Motor neuron (in vitro differentiated cells): ENCODE measurements around the gene CNTN5. TPM values are rescaled to one million over a fixed set of nuclear protein-coding genes. Genes with fewer than 3 reads are reported as not detected.

Experiments used
- ATAC-seq, 8 experiments: fragments of 200-7000 bp; cut with Tn5 transposase; replicated peaks in 6 of 8; 2 replicates each; pipeline ENCODE4 v1.8.0; 2021; ENCODE audit warnings: mild to moderate bottlenecking in 8 of 8, moderate library complexity in 8 of 8
- H3K27ac ChIP-seq, 2 donors: fragments of 250-450 bp; sonication (Bioruptor Pico); 2 replicates each; pipeline ENCODE4 v1.9.0; 2021; ENCODE audit warnings: antibody characterized with exemption in 2 of 2, mild to moderate bottlenecking in 2 of 2, moderate library complexity in 1 of 2
- H3K4me1 ChIP-seq, 2 donors: fragments of 250-450 bp; sonication (Bioruptor Pico); replicated peaks in 1 of 2; 2 replicates each; pipeline ENCODE4 v1.6.1; 2021; ENCODE audit warnings: antibody characterized with exemption in 2 of 2, mild to moderate bottlenecking in 2 of 2, moderate library complexity in 1 of 2
- H3K4me3 ChIP-seq, 5 donors: fragments of 250-450 bp; sonication (Bioruptor Pico); 2 replicates each; pipeline ENCODE4 v1.9.0; 2021; ENCODE audit warnings: antibody characterized with exemption in 5 of 5, mild to moderate bottlenecking in 5 of 5, moderate library complexity in 4 of 5
- WGBS, 10 experiments: fragments of 450-650 bp; shearing (Covaris generic); methylation state at CpG; one replicate each; pipeline ENCODE4 v1.0.0; 2022; 5-methylcytosine and 5-hydroxymethylcytosine counted together
- in situ Hi-C, 9 experiments: fragments of 400-800 bp; cut with MboI; loops; one replicate each; pipeline ENCODE4 v1.15.0; 2021; ENCODE audit warnings: low sequenced_read_pairs in 9 of 9, low pct_unique_long_range_greater_than_20kb in 2 of 9; ENCODE audit not compliant: unreplicated experiment in 9 of 9
- total RNA-seq, 8 experiments: library from RNA; unstranded; fragments of 300-600 nt; gene quantifications; 2 replicates each; pipeline versions ENCODE4 v1.2.3 to v1.2.4, GENCODE V29; 2022

Gene CNTN5
- total RNA-seq, 8 experiments from 2014 or later = 3.1 to 22.7 (median 14.1) TPM; not detected in 2

- no peak overlapping the region for H3K27ac ChIP-seq
- ATAC-seq = no peak
- 0 to 85% (median 46%) methylated on average over 1 to 2 of the region's 2 CpGs for WGBS, 10 experiments
- in situ Hi-C loops = no loop called here
- no peak overlapping the region for H3K4me3 ChIP-seq
- peaks cover 0 to 2% of the 10 kb centered on the region in 2 donors for H3K4me1 ChIP-seq
These were observed 498.3 kb downstream of the CNTN5 start for GRCh38 chr11:99519095-99519494.

DNA sequence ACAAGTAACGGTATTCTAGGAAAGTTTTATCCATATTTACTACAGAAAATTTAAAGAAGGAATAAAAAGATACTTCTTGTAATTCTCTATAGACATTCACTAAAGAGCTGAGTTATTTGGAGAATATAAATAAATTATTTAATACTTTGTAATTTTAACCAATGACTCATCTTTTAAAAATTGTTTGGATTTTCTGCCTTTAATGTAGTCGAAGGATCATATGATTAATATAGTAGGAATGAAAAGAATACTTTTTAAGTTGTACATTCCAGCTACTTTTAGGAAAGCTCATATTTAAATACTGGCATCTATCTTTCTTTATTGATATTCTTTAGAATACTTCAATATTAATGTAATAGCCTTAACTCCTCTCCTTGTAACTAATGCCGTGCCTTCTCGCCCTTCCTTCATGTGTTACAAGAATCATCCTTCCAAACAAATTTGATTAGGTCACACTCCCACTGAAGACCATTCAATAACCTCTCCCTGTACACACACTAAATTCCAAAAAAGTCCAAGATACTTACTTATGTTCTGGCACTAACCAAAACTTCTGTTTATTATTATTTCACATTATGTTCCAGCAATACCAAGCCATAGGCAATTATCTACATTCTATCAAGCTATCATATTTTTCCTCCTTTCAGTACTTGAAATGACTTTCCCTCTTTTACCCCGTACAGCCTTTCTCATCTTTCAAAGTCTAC lies 501.9 kb downstream of the CNTN5 start:
- Histone ChIP-seq H3K4me1 (peaks cover 0 to 2% of the 10 kb centered on the region in 2 donors), H3K4me3 (no peak overlapping the region), H3K27ac (no peak overlapping the region)
- in situ Hi-C loops = no loop called here
- no peak for ATAC-seq
- 6 to 100% (median 87%) methylated on average over 3 to 5 of the region's 5 CpGs for WGBS, 10 experiments

DNA sequence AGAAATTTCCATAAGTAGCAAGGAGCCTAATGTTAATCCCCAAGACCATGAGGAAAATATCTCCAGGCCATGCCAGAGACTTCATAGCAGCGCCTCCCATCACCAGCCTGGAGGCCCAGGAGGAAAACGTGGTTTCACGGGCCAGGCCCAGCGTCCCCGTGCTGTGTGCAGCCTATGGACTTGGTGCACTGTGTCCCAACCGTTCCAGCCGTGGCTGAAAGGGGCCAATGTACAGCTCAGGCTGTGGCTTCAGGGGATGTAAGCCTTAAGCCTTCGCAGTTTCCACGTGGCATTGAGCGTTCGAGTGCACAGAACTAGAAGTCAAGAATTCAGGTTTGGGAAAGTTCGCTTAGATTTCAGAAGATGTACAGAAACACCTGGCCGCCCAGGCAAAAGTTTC lies 510.7 kb downstream of the CNTN5 start:
- Histone ChIP-seq H3K27ac (no peak overlapping the region), H3K4me3 (no peak overlapping the region), H3K4me1 (no peaks in the 10 kb centered on the region)
- in situ Hi-C loops = loop anchor here in 1 of 9 experiments (25.0 kb wide), 1 partner anchor 94 kb away; no protein-coding TSS in a partner anchor
- ATAC-seq = no peak
- WGBS, 10 experiments = 0 to 96% (median 72%) methylated on average over 1 to 6 of the region's 13 CpGs; no CpG with 5 or more reads in 5 of the 10 experiments

GRCh38 chr11:99534812-99535211 lies 514.1 kb downstream of the CNTN5 start:
- H3K4me1 ChIP-seq = peaks cover 2 to 18% of the 10 kb centered on the region in 2 donors
- in situ Hi-C loops = loop anchor here in 1 of 9 experiments (25.0 kb wide), 1 partner anchor 98 kb away; no protein-coding TSS in a partner anchor
- no peak overlapping the region for H3K4me3 ChIP-seq
- 0 to 100% (median 11%) methylated on average over 1 of the region's 1 CpG; no CpG with 5 or more reads in 3 of the 10 experiments for WGBS, 10 experiments
- no peak overlapping the region for H3K27ac ChIP-seq
- ATAC-seq = no peak

- 0 to 38% (median 6%) methylated on average over 1 of the region's 1 CpG; no CpG with 5 or more reads in 4 of the 10 experiments for whole genome bisulfite sequencing, 10 experiments
- no peak for ATAC-seq
- Histone ChIP-seq H3K4me1 (peaks cover 2 to 18% of the 10 kb centered on the region in 2 donors), H3K4me3 (no peak overlapping the region), H3K27ac (no peak overlapping the region)
- in situ Hi-C loops = loop anchor here in 1 of 9 experiments (25.0 kb wide), 1 partner anchor 98 kb away; no protein-coding TSS in a partner anchor
These were observed 514.7 kb downstream of the CNTN5 start for GRCh38 chr11:99535406-99535805.

DNA sequence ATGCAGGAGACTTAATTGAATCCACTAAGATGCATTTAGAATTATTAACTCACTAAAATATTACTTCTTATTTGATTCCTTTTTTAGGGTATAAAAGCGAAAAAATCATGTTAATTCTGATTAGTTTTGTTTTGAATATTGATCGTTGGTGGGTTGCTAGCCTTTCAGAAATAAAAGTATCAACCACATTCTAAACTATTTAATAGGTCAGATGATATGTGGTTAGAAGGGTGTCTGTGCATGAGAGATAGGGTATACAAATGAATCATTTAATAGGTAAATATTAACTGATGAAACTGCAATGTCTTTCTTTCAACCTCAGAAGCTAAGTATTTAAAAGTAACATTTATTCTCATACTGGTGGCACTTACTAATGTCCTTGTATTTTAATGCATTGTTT lies 515.1 kb downstream of the CNTN5 start:
- H3K27ac ChIP-seq = no peak overlapping the region
- no peak for ATAC-seq
- H3K4me3 ChIP-seq = no peak overlapping the region
- H3K4me1 ChIP-seq = peaks cover 2 to 18% of the 10 kb centered on the region in 2 donors
- in situ Hi-C loops = loop anchor here in 1 of 9 experiments (25.0 kb wide), 1 partner anchor 99 kb away; no protein-coding TSS in a partner anchor
- 0 to 69% (median 50%) methylated on average over 2 of the region's 2 CpGs; no CpG with 5 or more reads in 1 of the 10 experiments for WGBS, 10 experiments

DNA sequence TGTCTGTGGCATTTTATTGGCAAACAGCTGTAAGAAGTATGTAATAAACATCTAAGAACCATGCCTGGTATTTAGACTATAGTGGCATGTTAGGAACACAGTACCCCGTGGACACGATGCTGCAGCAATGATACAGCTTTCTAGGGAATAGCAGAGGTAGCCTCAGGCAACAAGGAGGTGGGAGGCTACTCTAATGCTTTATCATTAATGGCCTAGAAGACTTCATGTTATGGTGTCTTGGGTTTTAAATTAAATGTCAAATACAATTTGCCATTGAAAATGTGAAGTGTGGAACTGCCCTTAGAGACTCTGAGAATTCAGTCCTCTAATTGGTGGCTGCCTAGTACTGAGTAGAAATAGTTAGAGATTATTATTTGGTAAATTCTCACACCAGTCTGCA lies 516.9 kb downstream of the CNTN5 start:
- peak in 3 of 8 experiments; percentile 6 to 36 (median 20) for ATAC-seq
- peaks cover 2 to 18% of the 10 kb centered on the region in 2 donors for H3K4me1 ChIP-seq
- in situ Hi-C loops = loop anchor here in 1 of 9 experiments (25.0 kb wide), 1 partner anchor 100 kb away; no protein-coding TSS in a partner anchor
- H3K4me3 ChIP-seq = no peak overlapping the region
- H3K27ac ChIP-seq = no peak overlapping the region
- WGBS, 10 experiments = 0 to 50% (median 15%) methylated on average over 1 to 2 of the region's 2 CpGs; no CpG with 5 or more reads in 6 of the 10 experiments

DNA sequence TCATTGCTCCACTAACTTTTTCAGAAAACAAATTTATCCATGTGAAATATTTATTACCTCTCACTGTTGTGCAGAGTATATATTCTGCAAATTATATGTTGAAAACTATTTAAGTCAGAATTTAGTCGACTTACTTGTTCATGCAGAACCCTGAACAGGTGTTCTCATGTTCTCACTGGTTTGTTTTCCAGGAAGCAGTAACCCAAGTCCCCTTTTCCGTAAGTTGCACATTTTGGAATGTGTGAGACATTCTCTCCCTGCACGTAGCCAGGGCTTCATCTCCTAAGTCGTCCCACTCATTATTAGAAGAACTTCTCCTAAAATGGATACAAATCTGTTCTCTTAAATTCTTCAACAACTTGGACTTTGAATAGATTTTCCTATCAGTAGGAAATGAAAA lies 524.9 kb downstream of the CNTN5 start:
- in situ Hi-C loops = loop anchor here in 1 of 9 experiments (25.0 kb wide), 1 partner anchor 108 kb away; no protein-coding TSS in a partner anchor
- WGBS, 10 experiments = 5 to 93% (median 67%) methylated on average over 1 to 4 of the region's 4 CpGs
- H3K27ac ChIP-seq = no peak overlapping the region
- no peak overlapping the region for H3K4me3 ChIP-seq
- H3K4me1 ChIP-seq = no peaks in the 10 kb centered on the region
- no peak for ATAC-seq

DNA sequence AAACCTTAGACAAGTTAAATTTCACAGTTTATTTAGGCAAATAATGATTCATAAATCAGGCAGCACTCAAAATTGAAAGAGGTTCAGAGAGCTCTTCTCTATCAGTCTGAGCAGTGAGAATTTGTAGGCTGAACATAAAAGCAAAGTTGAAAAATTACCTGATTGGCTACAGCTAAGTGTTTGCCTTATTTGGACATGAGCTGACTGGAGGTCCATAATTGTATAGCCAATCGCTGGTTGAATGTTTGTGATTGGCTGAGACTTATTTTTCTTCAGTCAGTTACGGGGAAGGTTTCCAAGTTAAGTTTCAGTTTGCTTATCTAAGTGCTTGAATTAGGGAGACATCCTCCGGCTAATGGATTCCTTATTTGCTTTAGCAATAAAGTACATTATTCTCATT lies 527.5 kb downstream of the CNTN5 start:
- in situ Hi-C loops = loop anchor here in 1 of 9 experiments (25.0 kb wide), 1 partner anchor 111 kb away; no protein-coding TSS in a partner anchor
- Histone ChIP-seq H3K27ac (no peak overlapping the region), H3K4me1 (no peaks in the 10 kb centered on the region), H3K4me3 (no peak overlapping the region)
- 3 to 96% (median 77%) methylated on average over 1 to 3 of the region's 3 CpGs for WGBS, 10 experiments
- ATAC-seq = peak in 1 of 8 experiments; percentile 52

DNA sequence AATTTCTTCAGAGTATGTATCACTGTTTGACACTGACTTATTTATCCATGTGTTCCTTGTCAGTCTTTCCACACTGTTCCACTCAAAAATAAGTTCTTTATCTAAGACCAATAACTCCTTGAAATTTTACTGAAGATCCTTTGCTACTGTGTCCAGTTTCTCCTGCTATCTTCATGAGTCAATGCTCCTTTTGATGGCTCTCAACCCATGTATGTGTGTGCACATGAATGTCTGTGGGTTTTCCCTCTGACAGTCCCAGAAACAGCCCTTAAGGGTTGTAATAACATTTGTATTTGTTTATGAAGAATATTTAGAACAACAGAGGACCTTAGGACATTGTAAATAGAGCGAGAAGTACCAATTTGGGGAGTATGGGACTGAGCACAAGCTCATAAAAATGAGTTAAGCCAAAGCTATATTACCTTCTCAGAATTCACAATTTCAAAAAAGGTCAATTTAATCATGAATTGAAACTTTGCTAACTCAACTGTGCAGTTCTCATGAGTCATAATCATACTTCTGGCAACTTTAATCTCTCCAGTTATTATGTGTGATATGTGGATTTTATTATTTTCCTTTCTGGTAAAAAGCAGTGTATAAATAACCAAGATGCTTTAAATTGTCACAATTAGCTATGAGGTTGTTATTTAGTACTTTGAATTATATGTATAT lies 533.6 kb downstream of the CNTN5 start:
- no peak for ATAC-seq
- WGBS, 10 experiments = 0 to 100% (median 80%) methylated on average over 1 of the region's 1 CpG; no CpG with 5 or more reads in 1 of the 10 experiments
- H3K27ac ChIP-seq = no peak overlapping the region
- in situ Hi-C loops = no loop called here
- H3K4me3 ChIP-seq = no peak overlapping the region
- H3K4me1 ChIP-seq = peaks cover 0 to 7% of the 10 kb centered on the region in 2 donors

DNA sequence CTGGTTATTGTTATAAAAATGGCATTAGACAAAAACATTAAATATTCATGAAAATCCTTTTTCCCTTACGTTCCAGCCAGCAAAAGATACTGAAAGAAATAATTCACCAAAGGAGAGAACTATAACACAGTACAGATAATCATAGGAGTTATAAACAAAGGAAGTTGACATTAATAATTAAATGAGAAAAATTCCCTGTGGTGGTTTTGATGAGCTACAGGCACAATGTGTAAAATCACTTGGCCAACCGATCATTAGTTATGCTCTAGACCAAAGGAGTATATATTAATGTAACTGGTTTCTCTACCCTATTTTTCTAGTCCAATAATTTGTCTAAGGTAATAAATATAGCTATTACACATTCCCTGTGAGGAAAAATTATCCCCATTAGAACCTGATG lies 534.7 kb downstream of the CNTN5 start:
- in situ Hi-C loops = no loop called here
- WGBS, 10 experiments = 0 to 100% (median 83%) methylated on average over 1 to 2 of the region's 2 CpGs; no CpG with 5 or more reads in 1 of the 10 experiments
- Histone ChIP-seq H3K4me1 (peaks cover 0 to 7% of the 10 kb centered on the region in 2 donors), H3K27ac (no peak overlapping the region), H3K4me3 (no peak overlapping the region)
- ATAC-seq = no peak

DNA sequence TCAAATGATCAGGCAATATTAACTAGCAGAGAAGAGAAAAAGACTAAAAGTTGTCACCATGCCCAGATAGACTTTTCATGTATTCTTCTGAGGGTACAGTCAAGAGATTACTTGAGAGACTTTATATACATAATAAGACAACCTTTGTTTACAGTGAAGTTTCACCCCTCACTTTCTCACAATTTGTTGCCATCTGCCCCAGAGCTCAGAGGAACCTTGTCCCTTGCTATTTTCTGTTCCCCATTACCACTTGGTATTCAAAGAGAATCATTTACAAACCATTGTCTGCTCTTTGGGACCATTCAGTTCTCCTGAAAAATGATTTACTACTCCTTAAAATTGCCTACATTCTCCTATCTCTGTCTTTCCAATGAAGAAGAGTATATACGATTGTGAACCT lies 544.6 kb downstream of the CNTN5 start:
- in situ Hi-C loops = no loop called here
- whole genome bisulfite sequencing, 10 experiments = 0 to 71% (median 50%) methylated on average over 1 of the region's 1 CpG; no CpG with 5 or more reads in 1 of the 10 experiments
- no peak for ATAC-seq
- H3K4me1 ChIP-seq = peaks cover 0 to 3% of the 10 kb centered on the region in 2 donors
- H3K4me3 ChIP-seq = no peak overlapping the region
- H3K27ac ChIP-seq = no peak overlapping the region
